HepG2 (cell line): ENCODE data around the gene AFF1. TPM values are rescaled to one million over a fixed set of nuclear protein-coding genes. Genes with fewer than 3 reads are reported as not detected.
"Not testable (repeated sequence)": the region's sequence is repeated elsewhere in the genome, so short reads cannot be mapped to it uniquely, and the experiment has no call there.

Experiments used
- ATAC-seq: fragments of 200-7000 bp; cut with Tn5 transposase; 3 replicates; pipeline ENCODE4 v1.9.1; 2020; ENCODE audit warnings: mild to moderate bottlenecking, moderate library complexity
- BruUV-seq: library from RNA; stranded (reverse); fragments of 400-500 nt; replicated peaks from 2 replicates; lab custom pipeline; 2021; lab: Mats Ljungman, UMichigan
- CTCF ChIA-PET: fragments of 300-600 bp; formaldehyde crosslinking; extraction: SDS; loops from one replicate; lab custom pipeline; 2021; ENCODE audit warnings: low total read pairs, inconsistent platforms, low intra/inter-chr PET ratio; lab: Yijun Ruan, JAX
- POLR2A ChIA-PET: fragments of 350-600 bp; sonication (Branson Sonifier 250); formaldehyde crosslinking; loops from one replicate; lab custom pipeline; 2020; ENCODE audit warnings: antibody characterized with exemption, inconsistent platforms; lab: Yijun Ruan, JAX
- DNase-seq: peaks from one replicate; pipeline ENCODE4 v3.0.0-alpha.2; 2015; ENCODE audit warnings: low spot score
- FAIRE-seq: peaks from 3 replicates; lab custom pipeline; 2011; peaks lifted over from hg19 to GRCh38; lab: Jason Lieb, UNC
- H2AFZ ChIP-seq: one replicate; pipeline ENCODE4 v1.6.1; 2011; ENCODE audit warnings: low read length, inconsistent platforms
- H3K27ac ChIP-seq: fragments of 300-600 bp; 3 replicates; pipeline ENCODE4 v1.8.0; 2011; ENCODE audit warnings: mixed run types, mild to moderate bottlenecking, mixed read lengths, low read length, inconsistent platforms; ENCODE audit not compliant: insufficient read depth; ENCODE audit errors: extremely low read length
- H3K27me3 ChIP-seq, 2 experiments: fragments of 200-600 bp in 1 of 2; 2 replicates in 1 of 2; 3 replicates in 1 of 2; pipeline versions ENCODE4 v1.6.0 to v1.8.0; 2011; ENCODE audit warnings: low read length in 2 of 2, mild to moderate bottlenecking in 2 of 2, moderate library complexity in 2 of 2, inconsistent platforms in 1 of 2; ENCODE audit not compliant: insufficient read depth in 2 of 2, control insufficient read depth in 1 of 2
- H3K36me3 ChIP-seq, 2 experiments: fragments of 200-600 bp in 1 of 2; replicated peaks in 1 of 2; 2 replicates in 1 of 2; 3 replicates in 1 of 2; pipeline versions ENCODE4 v1.5.1 to v1.8.0; 2011; ENCODE audit warnings: low read length in 2 of 2, inconsistent platforms in 1 of 2; ENCODE audit not compliant: insufficient read depth in 2 of 2, control insufficient read depth in 1 of 2
- H3K4me1 ChIP-seq: 2 replicates; pipeline ENCODE4 v1.5.1; 2012; ENCODE audit warnings: low read length, inconsistent platforms; ENCODE audit not compliant: insufficient read depth
- H3K4me2 ChIP-seq: 2 replicates; pipeline ENCODE4 v1.6.0; 2011; ENCODE audit warnings: low read depth, low read length, inconsistent platforms
- H3K4me3 ChIP-seq, 3 experiments: fragments of 200-600 bp in 1 of 3; sonication (generic), shearing (Covaris generic) in 1 of 3; replicated peaks in 1 of 3; 2 replicates each; pipeline ENCODE4 v1.5.1; 2011 to 2016; ENCODE audit warnings: low read length in 3 of 3, inconsistent platforms in 2 of 3, low read depth in 2 of 3, mild to moderate bottlenecking in 2 of 3, control low read depth in 1 of 3, mixed read lengths in 1 of 3; ENCODE audit not compliant: insufficient read depth in 1 of 3
- H3K79me2 ChIP-seq: one replicate; pipeline ENCODE4 v1.6.1; 2011; ENCODE audit warnings: low read length, inconsistent platforms; ENCODE audit not compliant: insufficient read depth
- H3K9ac ChIP-seq: 2 replicates; pipeline ENCODE4 v1.6.0; 2011; ENCODE audit warnings: mild to moderate bottlenecking, low read depth, low read length, inconsistent platforms; ENCODE audit not compliant: insufficient read depth
- H3K9me3 ChIP-seq: 2 replicates; pipeline ENCODE4 v1.5.1; 2012; ENCODE audit warnings: mild to moderate bottlenecking, low read length
- H4K20me1 ChIP-seq: 2 replicates; pipeline ENCODE4 v1.6.0; 2011; ENCODE audit warnings: inconsistent platforms, mild to moderate bottlenecking, low read length, moderate library complexity; ENCODE audit not compliant: insufficient read depth
- ELF1 ChIP-seq: sonication (generic); formaldehyde crosslinking; IDR thresholded peaks from 2 replicates; pipeline ENCODE4 v1.4.0; 2020; ENCODE audit warnings: missing genetic modification reagents
- HMG20B ChIP-seq: conservative IDR thresholded peaks from 2 replicates; pipeline ENCODE4 v1.6.1; 2016; ENCODE audit warnings: missing genetic modification reagents, missing compliant biosample characterization
- KDM4B ChIP-seq: sonication (generic); formaldehyde crosslinking; IDR thresholded peaks from 2 replicates; pipeline ENCODE4 v1.4.0; 2020; ENCODE audit warnings: missing genetic modification reagents
- MBNL3 ChIP-seq: fragments of 250-450 bp; sonication (Bioruptor Pico); conservative IDR thresholded peaks from 2 replicates; pipeline ENCODE4 v1.8.0; 2022; ENCODE audit warnings: mild to moderate bottlenecking, inconsistent platforms
- MTA3 ChIP-seq: sonication (generic); formaldehyde crosslinking; IDR thresholded peaks from 2 replicates; pipeline ENCODE4 v1.4.0; 2020; ENCODE audit warnings: missing genetic modification reagents
- NFE2 ChIP-seq: sonication (generic); formaldehyde crosslinking; IDR thresholded peaks from 2 replicates; pipeline ENCODE4 v1.4.0; 2020; ENCODE audit warnings: missing genetic modification reagents
- TCF7L2 ChIP-seq: IDR thresholded peaks from 2 replicates; pipeline ENCODE4 v1.6.1; 2011; ENCODE audit warnings: mild to moderate bottlenecking, low read depth, low read length, moderate library complexity
- ZSCAN21 ChIP-seq: sonication (generic); formaldehyde crosslinking; IDR thresholded peaks from 2 replicates; pipeline ENCODE4 v1.8.0; 2022; ENCODE audit warnings: mild to moderate bottlenecking, missing genetic modification reagents, moderate library complexity, borderline replicate concordance
- ZSCAN22 ChIP-seq: sonication (generic); formaldehyde crosslinking; IDR thresholded peaks from 2 replicates; pipeline ENCODE4 v1.4.0; 2020; ENCODE audit warnings: mild to moderate bottlenecking, missing genetic modification reagents
- WGBS: methylation state at CpG from one replicate; pipeline ENCODE4 v1.1.6; 2017; ENCODE audit warnings: low lambda C conversion rate; 5-methylcytosine and 5-hydroxymethylcytosine counted together
- in situ Hi-C: cut with HindIII; loops from 2 replicates; pipeline ENCODE4 v1.10.0; 2017; ENCODE audit warnings: low pct_unique_long_range_greater_than_20kb; ENCODE audit not compliant: extremely low pct_ligation_motif_present
- intact Hi-C: fragments of 100-400 bp; cut with micrococcal nuclease; formaldehyde crosslinking; loops from one replicate; pipeline ENCODE4 v1.10.0; 2022; ENCODE audit not compliant: unreplicated experiment
- polyA plus RNA-seq, 8 experiments: library from polyadenylated mRNA; depleted of rRNA in 3 of 8; stranded (reverse) in 7 of 8; unstranded in 1 of 8; fragments of >200 nt; fragmentation: Illumina TruSeq in 4 of 8; extraction: Trizol in 4 of 8; gene quantifications; 2 replicates each; pipeline versions ENCODE4 v1.2.1 to v1.2.3, GENCODE V29; 2011 to 2016; ENCODE audit warnings: low read depth in 4 of 8, missing spikeins in 1 of 8, mixed read lengths in 1 of 8; ENCODE audit not compliant: insufficient read depth in 1 of 8
- total RNA-seq, 5 experiments: library from RNA; depleted of rRNA; stranded (reverse); fragments of >200 nt; fragmentation: Illumina TruSeq; extraction: Trizol; gene quantifications; 2 replicates each; pipeline ENCODE4 v1.2.3, GENCODE V29; 2016; ENCODE audit warnings: low read depth in 1 of 5
- TF ChIP-seq, protein P1 (sequence below): IDR thresholded peaks from 2 replicates; pipeline ENCODE4 v1.6.1; 2018; ENCODE audit warnings: missing genetic modification reagents
- TF ChIP-seq, protein P2 (sequence below): sonication (generic); formaldehyde crosslinking; IDR thresholded peaks from 2 replicates; pipeline ENCODE4 v1.4.0; 2020; ENCODE audit warnings: missing genetic modification reagents

AFF1 gene
- total and polyA plus RNA-seq, 2 of the 13 experiments (the other 11 are each of a cell fraction or from before 2014, with no cell fraction given): 15.5 to 15.9 TPM

DNA sequence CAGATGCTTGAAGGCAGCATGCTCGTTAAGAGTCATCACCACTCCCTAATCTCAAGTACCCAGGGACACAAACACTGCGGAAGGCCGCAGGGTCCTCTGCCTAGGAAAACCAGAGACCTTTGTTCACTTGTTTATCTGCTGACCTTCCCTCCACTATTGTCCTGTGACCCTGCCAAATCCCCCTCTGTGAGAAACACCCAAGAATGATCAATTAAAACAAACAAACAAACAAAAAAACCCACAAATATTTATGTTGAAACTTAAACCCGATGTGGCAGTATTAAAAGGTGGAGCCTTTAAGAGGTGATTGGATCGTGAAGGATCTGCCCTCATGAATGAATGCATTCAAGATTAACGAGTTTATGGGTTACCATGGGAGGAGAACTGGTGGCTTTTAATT, 61.7 kb downstream of the AFF1 start:
- DNase-seq, CTCF ChIA-PET, H2AFZ ChIP-seq, H3K27me3 ChIP-seq, in situ Hi-C loops, H3K4me2 ChIP-seq, H3K9ac ChIP-seq, H3K9me3 ChIP-seq, H3K36me3 ChIP-seq, H3K4me3 ChIP-seq, H4K20me1 ChIP-seq, BruUV-seq, H3K27ac ChIP-seq, intact Hi-C loops, ATAC-seq, FAIRE-seq: not testable (repeated sequence)
- Histone ChIP-seq H3K4me1 (peaks cover 50% of the 10 kb centered on the region), H3K79me2 (peaks cover 23% of the 10 kb centered on the region)
- WGBS: 94% methylated on average over 3 of the region's 6 CpGs
- POLR2A ChIA-PET: interaction anchor here (2.2 kb wide), 1 partner anchor 10 kb away, joined by 8 read pairs; no protein-coding TSS in a partner anchor

DNA sequence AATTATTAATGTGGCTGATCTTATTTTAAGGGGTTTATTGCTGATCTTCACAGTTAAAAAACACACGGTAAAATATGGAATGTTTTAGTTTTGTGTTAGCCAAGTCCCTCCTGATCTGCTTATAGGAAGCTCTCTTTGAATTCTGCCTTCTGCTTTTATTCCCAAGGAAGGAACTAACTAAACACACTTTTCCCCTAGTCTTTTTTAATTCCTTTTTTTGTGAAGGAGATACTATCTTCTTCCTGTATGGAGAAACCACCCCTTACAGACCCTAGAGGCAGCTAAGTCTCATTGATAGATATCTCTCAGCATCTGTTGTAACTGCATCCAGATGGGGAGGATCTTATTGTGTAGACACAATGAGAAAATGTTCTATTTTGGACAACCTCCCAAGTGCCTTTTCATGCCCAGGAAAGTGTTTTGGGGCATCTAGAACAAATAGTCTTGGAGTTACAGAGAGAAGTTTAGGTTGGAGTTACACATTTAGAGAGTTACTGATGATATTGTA, 64.4 kb downstream of the AFF1 start:
- in situ Hi-C loops (no loop called here), intact Hi-C loops (no loop called here)
- 0 out of 2 replicates have a peak, but pooled peaks cover 3% of the 10 kb centered on the region for H4K20me1 ChIP-seq
- FAIRE-seq (no peak), ATAC-seq (no peak), DNase-seq (no peak)
- no peaks in the 10 kb centered on the region for H3K27me3 ChIP-seq
- no peak overlapping the region for H3K4me2 ChIP-seq
- peaks cover 27% of the 10 kb centered on the region for H3K79me2 ChIP-seq
- no peaks in the 10 kb centered on the region; a peak in 2 of 5 replicates for H3K36me3 ChIP-seq
- H3K27ac ChIP-seq: no peak overlapping the region
- WGBS: 96% methylated on average over 1 of the region's 1 CpG
- H3K4me1 ChIP-seq: peaks cover 44% of the 10 kb centered on the region
- H3K4me3 ChIP-seq: no peak overlapping the region
- no peak overlapping the region for H2AFZ ChIP-seq
- H3K9ac ChIP-seq: no peak overlapping the region
- no peak for TF ChIP-seq NFE2
- no peak for TF ChIP-seq ELF1 (CRISPR knock-in tag)
- no peak for TF ChIP-seq MBNL3 (CRISPR knock-in tag)
- TF ChIP-seq TCF7L2: no peak
- no peak for TF ChIP-seq HMG20B
- no peak for TF ChIP-seq ZSCAN21
- no peak for TF ChIP-seq KDM4B (CRISPR knock-in tag)
- TF ChIP-seq, protein P1, sequence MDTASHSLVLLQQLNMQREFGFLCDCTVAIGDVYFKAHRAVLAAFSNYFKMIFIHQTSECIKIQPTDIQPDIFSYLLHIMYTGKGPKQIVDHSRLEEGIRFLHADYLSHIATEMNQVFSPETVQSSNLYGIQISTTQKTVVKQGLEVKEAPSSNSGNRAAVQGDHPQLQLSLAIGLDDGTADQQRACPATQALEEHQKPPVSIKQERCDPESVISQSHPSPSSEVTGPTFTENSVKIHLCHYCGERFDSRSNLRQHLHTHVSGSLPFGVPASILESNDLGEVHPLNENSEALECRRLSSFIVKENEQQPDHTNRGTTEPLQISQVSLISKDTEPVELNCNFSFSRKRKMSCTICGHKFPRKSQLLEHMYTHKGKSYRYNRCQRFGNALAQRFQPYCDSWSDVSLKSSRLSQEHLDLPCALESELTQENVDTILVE (CRISPR knock-in tag): no peak
- TF ChIP-seq ZSCAN22 (CRISPR knock-in tag): no peak
- TF ChIP-seq, protein P2, sequence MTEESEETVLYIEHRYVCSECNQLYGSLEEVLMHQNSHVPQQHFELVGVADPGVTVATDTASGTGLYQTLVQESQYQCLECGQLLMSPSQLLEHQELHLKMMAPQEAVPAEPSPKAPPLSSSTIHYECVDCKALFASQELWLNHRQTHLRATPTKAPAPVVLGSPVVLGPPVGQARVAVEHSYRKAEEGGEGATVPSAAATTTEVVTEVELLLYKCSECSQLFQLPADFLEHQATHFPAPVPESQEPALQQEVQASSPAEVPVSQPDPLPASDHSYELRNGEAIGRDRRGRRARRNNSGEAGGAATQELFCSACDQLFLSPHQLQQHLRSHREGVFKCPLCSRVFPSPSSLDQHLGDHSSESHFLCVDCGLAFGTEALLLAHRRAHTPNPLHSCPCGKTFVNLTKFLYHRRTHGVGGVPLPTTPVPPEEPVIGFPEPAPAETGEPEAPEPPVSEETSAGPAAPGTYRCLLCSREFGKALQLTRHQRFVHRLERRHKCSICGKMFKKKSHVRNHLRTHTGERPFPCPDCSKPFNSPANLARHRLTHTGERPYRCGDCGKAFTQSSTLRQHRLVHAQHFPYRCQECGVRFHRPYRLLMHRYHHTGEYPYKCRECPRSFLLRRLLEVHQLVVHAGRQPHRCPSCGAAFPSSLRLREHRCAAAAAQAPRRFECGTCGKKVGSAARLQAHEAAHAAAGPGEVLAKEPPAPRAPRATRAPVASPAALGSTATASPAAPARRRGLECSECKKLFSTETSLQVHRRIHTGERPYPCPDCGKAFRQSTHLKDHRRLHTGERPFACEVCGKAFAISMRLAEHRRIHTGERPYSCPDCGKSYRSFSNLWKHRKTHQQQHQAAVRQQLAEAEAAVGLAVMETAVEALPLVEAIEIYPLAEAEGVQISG (CRISPR knock-in tag): no peak
- no peak for TF ChIP-seq MTA3
- ChIA-PET CTCF (no interaction called here), POLR2A (interaction anchor here (1.5 kb wide), 1 partner anchor 8 kb away, joined by 5 read pairs; no protein-coding TSS in a partner anchor)
- no peaks in the 10 kb centered on the region for H3K9me3 ChIP-seq
- no TSS peak for BruUV-seq
